Measurements from ENCODE around the gene ADGRG4. TPM values are rescaled to one million over a fixed set of nuclear protein-coding genes. Genes with fewer than 3 reads are reported as not detected.
"Not testable (repeated sequence)": the region's sequence is repeated elsewhere in the genome, so short reads cannot be mapped to it uniquely, and the experiment has no call there.

The ADGRG4 gene
- polyA plus RNA-seq: 1 to 10 TPM in 1 of 4 donors, under 1 TPM in 3; 0.43 to 2.7 (median 0.63) TPM
- long read RNA-seq, donor 1: 0 reads
- long read RNA-seq, donor 2: 0 reads
- long read RNA-seq, donor 3: 0 reads
- long read RNA-seq, donor 4: 0 reads
- long read RNA-seq, donor 5: 0 reads
- long read RNA-seq, donor 6: 0 reads
- long read RNA-seq, donor 7: 0 reads
- long read RNA-seq, donor 8: 0 reads
- long read RNA-seq, donor 9: 0 reads
- long read RNA-seq, donor 10: 0 reads

- not testable (repeated sequence) for H3K36me3 ChIP-seq (ENCODE audit: control insufficient read depth in 3 of 3, insufficient read depth in 2 of 3, low read depth in 1 of 3, low read length in 3 of 3); H3K9me3 ChIP-seq (ENCODE audit: control insufficient read depth in 2 of 2, insufficient read depth in 1 of 2, low read depth in 1 of 2, low read length in 1 of 2); H3K4me1 ChIP-seq (ENCODE audit: control insufficient read depth in 3 of 3, insufficient read depth in 2 of 3, low read depth in 1 of 3, low read length in 2 of 3); DNase-seq; H3K27ac ChIP-seq (ENCODE audit: low read depth in 1 of 3, low read length in 2 of 3); H3K4me3 ChIP-seq (ENCODE audit: low read depth in 1 of 3, low read length in 3 of 3); H3K27me3 ChIP-seq (ENCODE audit: control insufficient read depth in 3 of 3, insufficient read depth in 3 of 3, low read length in 3 of 3); FAIRE-seq
- WGBS, 3 donors: 90 to 95% (median 94%) methylated on average over 4 of the region's 4 CpGs
Observed at GRCh38 chrX:136300721-136301120, at the start of gene ADGRG4. Gene ADGRG4, plus strand, starts transcription at chrX:136300963. Its CDS starts 7,815 bp downstream, at chrX:136308778.

DNA sequence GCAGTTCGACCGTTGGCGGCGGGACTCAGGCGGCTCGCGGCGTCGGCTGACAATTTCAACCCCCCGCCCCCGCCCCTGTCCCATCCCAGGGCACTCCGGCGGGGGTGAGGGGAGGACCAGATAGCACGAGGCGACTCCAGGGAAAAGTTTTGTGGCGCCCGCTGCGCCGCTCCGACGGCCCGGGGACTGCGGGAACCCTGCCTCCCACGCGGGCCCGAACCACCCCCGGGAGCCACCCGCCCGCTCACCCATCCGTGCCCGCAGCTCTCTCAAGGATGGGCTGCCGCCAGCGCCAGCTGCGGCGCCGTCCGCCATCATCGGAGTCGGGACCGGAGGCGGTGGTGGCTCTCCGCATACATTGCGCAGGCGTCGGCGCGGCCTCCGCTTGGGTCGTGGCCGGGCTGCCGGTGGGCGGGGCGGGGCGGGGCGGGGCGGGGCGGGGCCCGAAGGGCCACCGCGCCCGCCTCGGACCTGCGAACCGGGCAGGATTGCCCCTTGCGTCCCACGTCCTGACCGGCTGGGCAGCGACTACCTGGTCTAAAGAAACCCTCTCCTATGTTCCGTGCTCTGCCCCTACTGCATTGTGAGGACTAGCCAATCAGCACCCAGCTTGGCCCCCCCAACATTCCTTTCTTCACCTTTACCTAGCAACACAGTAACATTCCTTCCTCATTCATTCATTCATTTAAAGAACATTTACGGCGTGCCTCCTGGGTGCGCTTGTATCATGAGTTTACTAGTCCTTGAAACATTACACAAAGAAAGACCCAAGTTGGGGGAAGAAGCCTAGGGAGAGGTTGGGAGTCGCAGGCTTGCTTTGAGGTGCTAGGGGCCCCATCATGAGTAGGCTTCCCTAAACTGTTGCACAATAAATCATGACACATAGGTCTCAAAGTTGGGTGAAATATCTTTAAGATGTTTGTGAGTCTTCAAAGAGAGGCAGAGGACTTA is 49.4 kb upstream of the ADGRG4 start, which contains the start of gene MAP7D3:
Gene MAP7D3, minus strand, starts transcription at position 360 of the 951 bp plus-strand sequence. Its CDS starts 42 bp downstream, at position 318.
- peak within 1 kb of the TSS in 1 of 3 donors; percentile 80 for H3K27ac ChIP-seq (ENCODE audit: low read depth in 1 of 3, low read length in 2 of 3)
- 1 to 32% (median 17%) methylated on average over 13 to 73 of the region's 73 CpGs for WGBS, 3 donors
- peaks cover 0 to 14% (median 0%) of the 10 kb centered on the region in 3 donors for H3K27me3 ChIP-seq (ENCODE audit: control insufficient read depth in 3 of 3, insufficient read depth in 3 of 3, low read length in 3 of 3)
- peak within 1 kb of the TSS; percentile 41 to 59 (median 47) for H3K4me3 ChIP-seq (ENCODE audit: low read depth in 1 of 3, low read length in 3 of 3)
- no peaks in the 10 kb centered on the region for H3K9me3 ChIP-seq (ENCODE audit: control insufficient read depth in 2 of 2, insufficient read depth in 1 of 2, low read depth in 1 of 2, low read length in 1 of 2)
- no peaks in the 10 kb centered on the region for H3K36me3 ChIP-seq (ENCODE audit: control insufficient read depth in 3 of 3, insufficient read depth in 2 of 3, low read depth in 1 of 3, low read length in 3 of 3)
- no peaks in the 10 kb centered on the region for H3K4me1 ChIP-seq (ENCODE audit: control insufficient read depth in 3 of 3, insufficient read depth in 2 of 3, low read depth in 1 of 3, low read length in 2 of 3)
- no peak for FAIRE-seq
- peak; percentile 39 to 64 for DNase-seq

GRCh38 chrX:136255541-136255940 is 45.2 kb upstream of the ADGRG4 start:
- WGBS, 3 donors: 54 to 77% (median 58%) methylated on average over 5 of the region's 5 CpGs
- Histone ChIP-seq H3K4me1 (ENCODE audit: control insufficient read depth in 3 of 3, insufficient read depth in 2 of 3, low read depth in 1 of 3, low read length in 2 of 3) (no peaks in the 10 kb centered on the region), H3K36me3 (ENCODE audit: control insufficient read depth in 3 of 3, insufficient read depth in 2 of 3, low read depth in 1 of 3, low read length in 3 of 3) (no peaks in the 10 kb centered on the region), H3K27ac (ENCODE audit: low read depth in 1 of 3, low read length in 2 of 3) (no peak overlapping the region), H3K4me3 (ENCODE audit: low read depth in 1 of 3, low read length in 3 of 3) (no peak overlapping the region), H3K9me3 (ENCODE audit: control insufficient read depth in 2 of 2, insufficient read depth in 1 of 2, low read depth in 1 of 2, low read length in 1 of 2) (no peaks in the 10 kb centered on the region), H3K27me3 (ENCODE audit: control insufficient read depth in 3 of 3, insufficient read depth in 3 of 3, low read length in 3 of 3) (peaks cover 0 to 5% (median 0%) of the 10 kb centered on the region in 3 donors)
- no peak for FAIRE-seq
- DNase-seq: no peak

GRCh38 chrX:136256026-136256425 is 44.7 kb upstream of the ADGRG4 start:
- 52 to 62% (median 56%) methylated on average over 7 of the region's 7 CpGs for WGBS, 3 donors

DNA sequence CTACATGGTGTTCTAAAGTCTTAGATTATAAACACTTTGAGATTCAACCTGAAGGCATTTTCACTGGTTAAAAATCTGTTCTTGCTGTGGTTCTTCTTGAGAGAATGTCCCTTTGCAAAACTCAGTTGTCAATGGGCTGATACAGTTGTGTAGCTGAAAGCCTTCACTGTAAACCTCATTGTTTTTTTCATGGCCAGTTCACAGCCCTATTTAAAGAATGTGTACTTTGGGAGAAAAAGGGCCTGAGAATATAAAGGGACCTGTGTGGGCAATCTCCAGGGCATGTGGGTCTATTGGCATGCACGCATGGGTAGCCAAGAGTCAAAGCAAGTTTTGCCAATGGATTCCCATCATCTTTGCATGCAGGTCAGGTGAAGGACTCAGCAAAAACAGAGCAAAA is 41.8 kb upstream of the ADGRG4 start:
- FAIRE-seq: no peak
- WGBS, 3 donors: 76 to 86% (median 79%) methylated on average over 1 of the region's 1 CpG
- DNase-seq: no peak
- Histone ChIP-seq H3K27ac (ENCODE audit: low read depth in 1 of 3, low read length in 2 of 3) (peak overlapping the region in 1 of 3 donors; percentile 54), H3K36me3 (ENCODE audit: control insufficient read depth in 3 of 3, insufficient read depth in 2 of 3, low read depth in 1 of 3, low read length in 3 of 3) (no peaks in the 10 kb centered on the region), H3K4me3 (ENCODE audit: low read depth in 1 of 3, low read length in 3 of 3) (no peak overlapping the region), H3K4me1 (ENCODE audit: control insufficient read depth in 3 of 3, insufficient read depth in 2 of 3, low read depth in 1 of 3, low read length in 2 of 3) (no peaks in the 10 kb centered on the region), H3K9me3 (ENCODE audit: control insufficient read depth in 2 of 2, insufficient read depth in 1 of 2, low read depth in 1 of 2, low read length in 1 of 2) (no peaks in the 10 kb centered on the region), H3K27me3 (ENCODE audit: control insufficient read depth in 3 of 3, insufficient read depth in 3 of 3, low read length in 3 of 3) (no peaks in the 10 kb centered on the region)

More at GRCh38 chrX:136256026-136256425, 44.7 kb upstream of the ADGRG4 start:
- H3K9me3 ChIP-seq (ENCODE audit: control insufficient read depth in 2 of 2, insufficient read depth in 1 of 2, low read depth in 1 of 2, low read length in 1 of 2): no peaks in the 10 kb centered on the region
- H3K27me3 ChIP-seq (ENCODE audit: control insufficient read depth in 3 of 3, insufficient read depth in 3 of 3, low read length in 3 of 3): peaks cover 0 to 4% (median 0%) of the 10 kb centered on the region in 3 donors
- DNase-seq (no peak), FAIRE-seq (no peak)
- no peaks in the 10 kb centered on the region for H3K4me1 ChIP-seq (ENCODE audit: control insufficient read depth in 3 of 3, insufficient read depth in 2 of 3, low read depth in 1 of 3, low read length in 2 of 3)
- no peak overlapping the region for H3K4me3 ChIP-seq (ENCODE audit: low read depth in 1 of 3, low read length in 3 of 3)
- H3K27ac ChIP-seq (ENCODE audit: low read depth in 1 of 3, low read length in 2 of 3): peak overlapping the region in 1 of 3 donors; percentile 38
- no peaks in the 10 kb centered on the region for H3K36me3 ChIP-seq (ENCODE audit: control insufficient read depth in 3 of 3, insufficient read depth in 2 of 3, low read depth in 1 of 3, low read length in 3 of 3)

GRCh38 chrX:136259543-136259942 is 41.2 kb upstream of the ADGRG4 start:
- Histone ChIP-seq H3K36me3 (ENCODE audit: control insufficient read depth in 3 of 3, insufficient read depth in 2 of 3, low read depth in 1 of 3, low read length in 3 of 3) (no peaks in the 10 kb centered on the region), H3K9me3 (ENCODE audit: control insufficient read depth in 2 of 2, insufficient read depth in 1 of 2, low read depth in 1 of 2, low read length in 1 of 2) (no peaks in the 10 kb centered on the region), H3K27me3 (ENCODE audit: control insufficient read depth in 3 of 3, insufficient read depth in 3 of 3, low read length in 3 of 3) (no peaks in the 10 kb centered on the region), H3K27ac (ENCODE audit: low read depth in 1 of 3, low read length in 2 of 3) (peak overlapping the region in 1 of 3 donors; percentile 67), H3K4me1 (ENCODE audit: control insufficient read depth in 3 of 3, insufficient read depth in 2 of 3, low read depth in 1 of 3, low read length in 2 of 3) (no peaks in the 10 kb centered on the region), H3K4me3 (ENCODE audit: low read depth in 1 of 3, low read length in 3 of 3) (no peak overlapping the region)
- FAIRE-seq (no peak), DNase-seq (no peak)
- 29 to 62% (median 55%) methylated on average over 4 of the region's 4 CpGs for WGBS, 3 donors

DNA sequence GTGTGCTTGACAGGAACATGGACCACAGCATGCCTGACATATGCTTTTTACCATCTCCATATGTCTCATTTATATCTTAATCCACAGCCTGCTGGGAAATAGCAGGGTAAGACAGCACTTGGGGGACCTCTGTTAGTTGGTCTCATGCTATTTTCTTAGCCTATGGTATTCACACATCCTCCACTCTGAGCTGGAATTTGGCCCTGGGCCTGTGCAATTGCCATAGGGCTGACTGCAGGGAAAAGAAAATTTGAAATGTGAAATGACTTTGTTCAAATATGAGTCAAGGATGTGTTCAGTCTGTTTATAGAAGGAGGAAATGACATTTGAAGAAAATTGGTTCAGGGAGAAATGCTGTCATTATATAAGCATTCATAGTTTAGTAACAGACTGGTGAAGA is 40.0 kb upstream of the ADGRG4 start:
- H3K9me3 ChIP-seq (ENCODE audit: control insufficient read depth in 2 of 2, insufficient read depth in 1 of 2, low read depth in 1 of 2, low read length in 1 of 2): no peaks in the 10 kb centered on the region
- no peak for DNase-seq
- FAIRE-seq: no peak
- no peak overlapping the region for H3K4me3 ChIP-seq (ENCODE audit: low read depth in 1 of 3, low read length in 3 of 3)
- no peaks in the 10 kb centered on the region for H3K36me3 ChIP-seq (ENCODE audit: control insufficient read depth in 3 of 3, insufficient read depth in 2 of 3, low read depth in 1 of 3, low read length in 3 of 3)
- no peaks in the 10 kb centered on the region for H3K27me3 ChIP-seq (ENCODE audit: control insufficient read depth in 3 of 3, insufficient read depth in 3 of 3, low read length in 3 of 3)
- no peaks in the 10 kb centered on the region for H3K4me1 ChIP-seq (ENCODE audit: control insufficient read depth in 3 of 3, insufficient read depth in 2 of 3, low read depth in 1 of 3, low read length in 2 of 3)
- H3K27ac ChIP-seq (ENCODE audit: low read depth in 1 of 3, low read length in 2 of 3): no peak overlapping the region

- H3K27me3 ChIP-seq (ENCODE audit: control insufficient read depth in 3 of 3, insufficient read depth in 3 of 3, low read length in 3 of 3): no peaks in the 10 kb centered on the region
- no peaks in the 10 kb centered on the region for H3K4me1 ChIP-seq (ENCODE audit: control insufficient read depth in 3 of 3, insufficient read depth in 2 of 3, low read depth in 1 of 3, low read length in 2 of 3)
- WGBS, 3 donors: 70 to 82% (median 71%) methylated on average over 7 of the region's 7 CpGs
- no peaks in the 10 kb centered on the region for H3K36me3 ChIP-seq (ENCODE audit: control insufficient read depth in 3 of 3, insufficient read depth in 2 of 3, low read depth in 1 of 3, low read length in 3 of 3)
- no peaks in the 10 kb centered on the region for H3K9me3 ChIP-seq (ENCODE audit: control insufficient read depth in 2 of 2, insufficient read depth in 1 of 2, low read depth in 1 of 2, low read length in 1 of 2)
- DNase-seq: no peak
- FAIRE-seq: no peak
- no peak overlapping the region for H3K27ac ChIP-seq (ENCODE audit: low read depth in 1 of 3, low read length in 2 of 3)
- no peak overlapping the region for H3K4me3 ChIP-seq (ENCODE audit: low read depth in 1 of 3, low read length in 3 of 3)
Observed at GRCh38 chrX:136261321-136261720, 39.4 kb upstream of the ADGRG4 start.

All from small intestine (tissue), 16 donors.